Hypothalamus (tissue), 51 donors: ENCODE measurements around the gene PORCN.

Experiments
- DNase-seq, 51 donors: peaks; one replicate each; lab custom pipeline; 2025; lab: John Stamatoyannopoulos, UW

The PORCN gene

GRCh38 chrX:48475774-48476577, 32.8 kb upstream of the PORCN start, which contains the start of gene FTSJ1:
TSS of gene FTSJ1 (plus strand) at chrX:48476199. CDS start at chrX:48478048, 1,849 bp downstream.
- peak; percentile 25 to 90 (median 75) for DNase-seq

GRCh38 chrX:48476919-48477318, 31.9 kb upstream of the PORCN start:
- DNase-seq = no peak

DNA sequence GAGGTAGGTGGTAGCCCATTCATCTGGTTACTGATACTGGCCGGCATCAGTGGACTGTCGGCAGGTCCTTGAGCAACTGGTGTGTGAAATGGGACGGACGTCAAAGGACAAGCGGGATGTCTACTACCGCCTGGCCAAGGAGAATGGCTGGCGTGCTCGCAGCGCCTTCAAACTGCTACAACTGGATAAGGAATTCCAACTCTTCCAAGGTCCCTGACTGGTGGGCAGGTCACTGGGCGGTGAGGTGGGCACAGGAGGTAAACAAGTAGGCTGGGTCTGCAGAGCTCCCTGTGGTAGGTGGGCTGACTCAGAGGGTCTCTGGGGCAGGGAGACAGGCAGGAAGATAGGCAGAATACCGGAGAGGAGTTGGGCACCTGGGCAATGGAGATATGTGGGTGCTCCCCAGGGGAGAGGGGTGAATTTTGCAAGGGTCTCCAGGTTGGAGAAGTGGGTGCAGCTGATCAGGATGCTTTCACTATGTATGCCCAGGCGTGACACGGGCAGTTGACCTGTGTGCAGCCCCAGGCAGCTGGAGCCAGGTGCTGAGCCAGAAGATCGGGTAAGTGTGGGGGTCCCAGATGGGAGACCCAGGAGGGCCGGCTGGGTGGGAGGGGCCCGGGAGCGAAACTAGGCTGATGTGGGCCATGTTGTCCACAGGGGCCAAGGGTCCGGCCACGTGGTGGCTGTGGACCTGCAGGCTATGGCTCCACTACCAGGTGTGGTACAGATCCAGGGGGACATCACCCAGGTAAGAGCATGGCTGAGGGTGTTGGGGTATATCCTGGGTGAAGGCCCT, 30.6 kb upstream of the PORCN start:
- no peak for DNase-seq

GRCh38 chrX:48478806-48479205, 30.0 kb upstream of the PORCN start:
- no peak for DNase-seq

- DNase-seq = no peak
Measured at GRCh38 chrX:48480142-48480541, 28.6 kb upstream of the PORCN start.

DNA sequence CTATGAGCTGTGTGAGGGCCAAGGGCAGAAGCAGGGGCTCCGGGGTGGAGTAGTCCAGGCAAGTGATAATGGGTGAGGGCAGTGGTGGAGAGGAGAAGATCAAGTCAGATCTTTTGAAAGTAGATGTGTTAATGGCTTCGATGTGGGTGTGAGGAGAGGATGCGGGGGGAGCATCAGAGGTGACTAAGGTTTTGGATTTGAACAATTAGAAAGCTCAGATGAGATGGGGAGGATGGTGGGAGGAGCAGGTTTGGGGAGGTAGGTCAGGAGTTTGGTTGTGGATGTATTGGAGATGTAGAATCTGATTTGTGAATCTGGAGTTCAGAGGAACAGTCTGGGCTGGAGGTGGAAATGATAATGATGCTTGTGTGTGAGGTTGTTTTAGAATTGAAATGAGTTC, 28.2 kb upstream of the PORCN start:
- DNase-seq = no peak

DNA sequence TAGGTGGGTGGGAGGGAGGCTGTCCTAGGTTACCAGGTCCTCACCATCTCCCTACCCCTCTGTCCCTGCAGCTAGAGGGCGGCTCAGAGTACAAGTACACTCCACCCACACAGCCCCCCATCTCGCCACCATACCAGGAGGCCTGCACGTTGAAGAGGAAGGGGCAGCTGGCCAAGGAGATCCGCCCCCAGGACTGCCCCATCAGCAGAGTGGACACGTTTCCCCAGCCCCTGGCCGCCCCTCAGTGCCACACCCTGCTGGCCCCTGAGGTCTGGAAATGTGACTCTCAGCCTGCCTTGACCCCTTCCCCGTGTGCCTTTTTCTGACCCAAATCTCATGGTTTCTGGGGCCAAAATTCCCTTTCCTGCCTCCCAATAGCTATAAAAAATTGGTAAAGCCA, 26.3 kb upstream of the PORCN start:
- no peak for DNase-seq

GRCh38 chrX:48487362-48487798, 21.4 kb upstream of the PORCN start:
- DNase-seq = no peak

DNA sequence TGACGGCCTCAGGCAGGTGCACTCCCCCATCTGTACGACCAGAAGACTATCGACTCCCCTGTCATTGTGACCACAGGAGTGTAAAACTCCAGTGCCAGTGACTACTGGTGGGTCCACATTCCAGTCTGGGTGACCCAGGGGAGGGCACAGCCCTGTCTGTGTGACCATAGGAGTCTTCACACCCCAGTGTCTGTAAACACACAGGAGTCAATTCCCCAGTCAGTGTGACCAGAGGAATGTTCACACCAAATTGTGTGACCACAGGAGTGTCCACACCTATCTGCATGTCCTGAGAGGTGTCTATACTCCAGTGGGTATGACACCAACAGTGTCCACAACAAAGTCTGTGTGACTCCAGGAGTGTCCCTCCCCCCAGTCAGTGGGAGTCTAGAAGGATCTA, 20.8 kb upstream of the PORCN start:
- no peak for DNase-seq

DNA sequence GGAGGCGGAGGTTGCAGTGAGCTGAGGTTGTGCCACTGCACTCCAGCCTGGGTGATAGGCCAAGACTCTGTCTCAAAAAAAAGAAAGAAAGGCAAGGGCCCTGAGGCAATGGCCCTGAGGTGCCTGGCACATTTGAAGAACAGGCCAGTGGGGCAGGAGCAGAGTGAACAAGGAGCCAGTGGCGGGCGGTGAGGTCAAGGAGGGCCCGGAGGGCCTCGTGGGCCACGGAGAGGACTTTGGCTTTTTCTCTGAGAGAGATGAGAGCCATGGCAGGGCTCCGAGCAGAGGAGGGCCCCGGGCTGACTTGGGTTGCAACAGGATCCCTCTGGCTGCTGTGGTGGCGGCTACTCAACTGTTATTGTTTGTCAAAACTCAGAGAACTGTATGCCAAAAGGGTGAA, 19.5 kb upstream of the PORCN start:
- no peak for DNase-seq

- DNase-seq = no peak
Measured at GRCh38 chrX:48489892-48490291, 18.9 kb upstream of the PORCN start.

GRCh38 chrX:48490661-48491060, 18.1 kb upstream of the PORCN start:
- no peak for DNase-seq

GRCh38 chrX:48491809-48492208, 17.0 kb upstream of the PORCN start:
- DNase-seq = no peak

- DNase-seq = no peak
Measured at GRCh38 chrX:48492293-48492910, 16.4 kb upstream of the PORCN start.

DNA sequence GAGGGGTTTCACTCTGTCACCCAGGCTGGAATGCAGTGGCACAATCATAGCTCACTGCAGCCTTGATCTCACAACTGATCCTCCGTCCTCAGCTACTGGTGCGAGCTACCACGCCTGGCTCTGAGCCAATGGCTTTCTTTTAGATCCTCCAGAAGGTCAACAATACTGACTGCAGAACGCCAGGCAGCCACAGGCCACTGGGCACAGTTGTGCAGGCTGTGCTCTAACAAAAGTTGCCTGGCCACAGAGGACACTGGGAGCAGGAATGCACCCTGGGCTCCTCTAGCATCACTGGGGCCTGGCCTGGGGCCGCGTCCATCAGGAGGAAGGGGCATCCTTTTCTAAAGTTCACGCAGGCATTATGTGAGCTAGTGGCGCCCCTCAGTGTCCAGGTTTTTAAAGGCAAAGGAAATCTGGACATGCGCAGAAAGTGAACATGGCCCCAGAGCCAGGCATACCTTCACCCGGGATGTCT, 14.9 kb upstream of the PORCN start:
- DNase-seq = peak in 32 of 51 donors; percentile 0 to 65 (median 16)

DNA sequence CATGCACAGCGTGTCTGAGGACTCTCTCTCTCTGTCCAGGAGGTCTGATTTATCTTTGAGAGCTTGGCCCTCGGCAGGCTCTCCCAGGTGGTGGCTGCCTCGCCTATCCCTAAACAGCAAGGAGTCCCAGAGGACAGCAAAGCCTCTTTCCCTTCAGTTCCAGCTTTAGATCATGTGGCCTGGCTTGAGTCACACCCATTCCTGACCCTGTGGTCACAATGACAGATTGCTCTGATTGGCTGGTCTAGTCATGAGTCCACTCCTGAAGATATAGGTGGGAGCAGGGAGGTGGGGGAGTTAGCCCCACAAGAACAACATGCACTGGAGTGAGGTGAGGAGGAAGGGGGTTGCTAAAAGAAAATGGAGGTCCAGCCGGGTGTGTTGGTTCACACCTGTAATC, 12.1 kb upstream of the PORCN start:
- DNase-seq = no peak

DNA sequence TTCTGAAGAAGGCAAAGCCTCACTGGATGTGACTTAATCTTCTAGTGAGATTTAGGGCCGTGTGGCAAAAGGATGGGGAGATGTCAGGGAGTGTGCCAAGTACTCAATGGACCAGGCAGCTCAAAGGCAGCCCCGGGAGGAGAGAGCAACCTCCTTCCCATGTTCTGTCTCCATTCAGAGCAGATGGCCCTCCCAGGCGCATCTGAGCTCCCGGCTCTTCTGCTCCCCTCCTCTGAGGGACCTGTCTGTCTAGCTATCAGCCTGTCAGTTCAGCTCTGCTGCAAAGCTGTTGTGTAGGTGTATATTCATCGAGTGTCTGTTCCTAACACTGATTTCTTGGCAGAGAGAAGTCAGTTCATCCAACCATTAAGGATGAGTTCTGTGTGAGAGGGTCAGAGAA, 10.9 kb upstream of the PORCN start:
- DNase-seq = no peak

DNA sequence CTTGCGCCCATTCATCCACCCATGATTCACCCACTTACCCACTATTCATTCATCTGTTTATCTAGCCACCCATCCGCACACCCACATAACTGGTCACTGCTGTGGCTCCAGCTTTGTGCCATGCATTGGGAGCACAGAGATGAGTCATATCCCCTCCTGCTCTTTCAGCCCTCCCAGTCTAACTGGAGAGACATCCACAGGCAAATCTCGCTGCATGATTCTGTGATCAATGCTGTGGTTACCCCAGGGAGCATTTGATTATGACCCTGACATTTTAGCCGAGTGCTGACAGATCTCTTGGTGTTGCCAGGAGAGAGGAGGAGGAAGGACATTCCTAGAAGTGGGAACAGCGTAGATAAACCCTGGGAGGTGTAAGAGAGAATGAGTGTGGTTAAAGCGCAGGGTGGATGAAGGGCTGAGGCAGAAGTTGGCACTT, 10.4 kb upstream of the PORCN start:
- no peak for DNase-seq

GRCh38 chrX:48504261-48504660, 4.5 kb upstream of the PORCN start:
- DNase-seq = no peak

DNA sequence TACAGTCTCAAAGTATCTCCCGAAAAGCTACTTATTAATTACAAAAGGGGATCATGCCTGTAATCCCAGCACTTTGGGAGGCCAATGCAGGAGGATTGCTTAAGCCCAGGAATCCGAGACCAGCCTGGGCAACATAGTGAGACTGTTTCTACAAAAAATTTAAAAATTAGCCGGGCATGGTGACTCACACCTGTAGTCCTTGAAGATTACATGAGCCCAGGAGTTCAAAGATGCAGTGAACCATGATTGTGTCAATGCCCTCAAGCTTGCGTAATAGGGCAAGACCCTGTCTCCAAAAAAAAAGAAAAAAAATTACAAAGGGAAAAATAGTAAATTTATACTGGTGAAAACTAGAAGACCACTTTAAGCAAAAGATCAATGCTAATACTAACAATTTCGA, 3.3 kb upstream of the PORCN start:
- DNase-seq = no peak

DNA sequence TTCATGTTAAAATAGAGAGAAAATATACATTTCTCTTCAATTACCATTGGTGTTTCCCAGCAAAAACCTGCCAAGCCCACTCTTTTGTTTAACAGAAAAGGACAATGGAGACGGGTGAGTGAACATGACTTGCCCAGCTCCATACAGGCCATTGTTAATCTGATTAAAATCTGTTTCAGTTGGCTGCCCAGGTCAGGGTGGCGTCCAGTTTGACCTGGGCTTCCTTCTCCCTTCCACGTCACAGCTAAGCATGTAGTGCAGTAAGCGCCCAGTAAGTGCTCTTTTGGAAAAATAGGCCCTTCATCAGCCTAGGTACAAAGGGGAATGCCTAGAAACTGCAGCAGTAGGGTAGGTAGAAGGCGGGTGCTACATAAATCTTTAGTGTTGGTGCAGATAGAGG, 1.5 kb upstream of the PORCN start:
- DNase-seq = no peak
